ENCODE data around the gene TIMM10. TPM values are rescaled to one million over a fixed set of nuclear protein-coding genes. Genes with fewer than 3 reads are reported as not detected.

TIMM10 gene
- total RNA-seq, 4 donors from 2014 or later, result 33.0 to 47.3 (median 38.7) TPM

DNA sequence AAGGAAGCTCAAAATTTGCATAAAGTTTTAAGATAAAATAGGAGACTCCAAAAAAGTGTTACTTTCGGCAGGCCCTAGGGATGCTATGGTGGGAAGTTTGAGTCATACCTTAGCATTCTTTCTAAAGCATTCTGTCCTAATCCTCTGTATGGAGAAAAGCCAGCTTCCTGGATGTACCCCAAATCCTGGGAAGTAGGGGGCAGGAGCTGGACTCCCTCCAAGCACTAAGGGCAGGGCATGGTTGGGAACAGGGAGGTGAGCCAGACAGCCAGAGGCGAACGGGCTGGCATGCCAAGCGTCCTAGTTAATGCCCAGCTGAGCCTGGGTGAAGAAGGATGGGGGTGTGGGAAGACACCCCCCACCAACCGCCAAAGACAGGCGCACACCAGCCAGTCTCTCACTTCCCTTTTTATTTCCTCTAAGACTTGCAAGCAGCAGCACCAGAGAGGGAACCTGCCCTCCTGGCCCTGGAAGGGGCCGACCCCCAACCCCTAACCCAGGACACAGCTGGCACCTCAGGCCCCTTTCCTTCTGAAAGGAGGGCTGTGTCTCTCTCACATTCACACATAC, 46.3 kb downstream of the TIMM10 start:
- Histone ChIP-seq H3K4me1 (peaks cover 12 to 28% (median 21%) of the 10 kb centered on the region in 3 donors), H3K27ac (no peak overlapping the region), H3K4me3 (no peak overlapping the region), H3K36me3 (peaks cover 0 to 54% (median 4%) of the 10 kb centered on the region in 3 donors), H3K27me3 (peaks cover 5 to 38% (median 10%) of the 10 kb centered on the region in 4 donors), H3K9me3 (no peaks in the 10 kb centered on the region)
- intact Hi-C loops (cut with DNase I), result loop anchor here (5.0 kb wide), 1 partner anchor 163 kb away; the partner anchor contains the start of gene YPEL4
- 21 to 40% methylated on average over 1 to 6 of the region's 7 CpGs for WGBS, 2 donors
- TF ChIP-seq, protein P1, sequence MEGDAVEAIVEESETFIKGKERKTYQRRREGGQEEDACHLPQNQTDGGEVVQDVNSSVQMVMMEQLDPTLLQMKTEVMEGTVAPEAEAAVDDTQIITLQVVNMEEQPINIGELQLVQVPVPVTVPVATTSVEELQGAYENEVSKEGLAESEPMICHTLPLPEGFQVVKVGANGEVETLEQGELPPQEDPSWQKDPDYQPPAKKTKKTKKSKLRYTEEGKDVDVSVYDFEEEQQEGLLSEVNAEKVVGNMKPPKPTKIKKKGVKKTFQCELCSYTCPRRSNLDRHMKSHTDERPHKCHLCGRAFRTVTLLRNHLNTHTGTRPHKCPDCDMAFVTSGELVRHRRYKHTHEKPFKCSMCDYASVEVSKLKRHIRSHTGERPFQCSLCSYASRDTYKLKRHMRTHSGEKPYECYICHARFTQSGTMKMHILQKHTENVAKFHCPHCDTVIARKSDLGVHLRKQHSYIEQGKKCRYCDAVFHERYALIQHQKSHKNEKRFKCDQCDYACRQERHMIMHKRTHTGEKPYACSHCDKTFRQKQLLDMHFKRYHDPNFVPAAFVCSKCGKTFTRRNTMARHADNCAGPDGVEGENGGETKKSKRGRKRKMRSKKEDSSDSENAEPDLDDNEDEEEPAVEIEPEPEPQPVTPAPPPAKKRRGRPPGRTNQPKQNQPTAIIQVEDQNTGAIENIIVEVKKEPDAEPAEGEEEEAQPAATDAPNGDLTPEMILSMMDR (IDR thresholded peaks at IDR 0.05), result no peak
- no peak for TF ChIP-seq POLR2A (IDR thresholded peaks at IDR 0.05)
- no peak for DNase-seq

DNA sequence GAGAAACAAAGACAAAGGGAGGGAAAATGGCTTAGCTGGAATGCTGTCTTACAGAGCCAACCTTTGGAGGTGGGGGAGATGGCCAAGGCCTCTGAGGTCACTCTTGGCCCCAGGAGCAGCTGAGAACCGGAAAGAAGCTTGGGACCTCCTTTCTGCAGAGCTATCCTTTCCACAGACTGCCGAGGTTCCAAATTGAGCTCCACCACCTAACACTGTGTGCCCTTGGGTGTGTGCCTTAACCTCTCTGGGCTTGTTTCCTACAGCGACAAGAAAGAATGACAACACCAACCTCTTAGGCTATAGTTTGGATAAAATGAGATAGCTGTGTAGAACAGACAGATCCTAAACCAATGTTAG, 47.0 kb downstream of the TIMM10 start:
- no peak for DNase-seq
- H3K4me1 ChIP-seq, result peaks cover 12 to 28% (median 21%) of the 10 kb centered on the region in 3 donors
- no peak overlapping the region for H3K4me3 ChIP-seq
- 33 to 38% methylated on average over 1 to 3 of the region's 3 CpGs for WGBS, 2 donors
- H3K36me3 ChIP-seq, result peaks cover 0 to 48% (median 4%) of the 10 kb centered on the region in 3 donors
- no peak overlapping the region for H3K27ac ChIP-seq
- H3K27me3 ChIP-seq, result peaks cover 5 to 43% (median 10%) of the 10 kb centered on the region in 4 donors
- intact Hi-C loops (cut with DNase I), result loop anchor here (5.0 kb wide), 1 partner anchor 164 kb away; the partner anchor contains the start of gene YPEL4
- H3K9me3 ChIP-seq, result no peaks in the 10 kb centered on the region
- TF ChIP-seq, protein P1 (IDR thresholded peaks at IDR 0.05), result no peak
- TF ChIP-seq POLR2A (IDR thresholded peaks at IDR 0.05), result no peak

DNA sequence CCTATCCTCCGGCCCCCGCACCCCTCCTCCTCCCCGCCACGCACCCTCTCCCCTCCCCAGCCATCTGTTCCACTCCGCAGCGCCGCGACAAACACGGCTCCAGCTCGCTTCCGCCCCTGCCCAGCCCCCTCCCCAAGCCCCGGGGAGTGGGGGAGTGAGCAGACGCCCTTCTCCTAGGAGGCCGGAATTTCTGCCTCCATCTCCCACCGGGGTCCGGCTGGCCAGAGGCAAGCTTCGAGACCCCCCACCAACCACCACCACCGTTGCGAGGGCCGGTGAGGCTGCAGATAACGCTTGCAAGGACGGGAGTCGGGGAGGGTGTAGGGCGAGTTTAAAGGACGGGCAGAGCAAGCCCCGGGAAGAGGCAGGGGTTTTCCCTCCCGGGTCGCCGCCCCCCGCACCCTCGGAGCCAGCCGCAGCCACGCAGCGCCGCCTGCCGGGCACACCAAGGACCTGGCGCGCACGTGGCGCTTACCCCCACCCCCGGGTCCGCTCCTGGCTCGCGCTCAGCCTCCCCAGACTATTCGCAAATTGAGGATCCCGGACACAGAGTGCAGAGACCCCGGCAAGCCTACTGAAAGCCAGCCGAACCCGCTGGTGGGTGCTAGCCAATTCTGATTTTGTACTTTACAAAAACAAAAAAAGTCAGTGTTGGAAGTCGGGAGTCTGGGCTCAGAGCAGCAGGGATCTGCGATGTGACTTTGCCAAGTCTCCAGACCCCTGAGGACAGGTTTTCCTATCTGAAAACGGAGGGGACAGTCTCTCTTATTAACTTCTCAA, 47.6 kb downstream of the TIMM10 start:
- peak overlapping the region; percentile 14 to 60 (median 32) for H3K4me3 ChIP-seq
- H3K9me3 ChIP-seq, result no peaks in the 10 kb centered on the region
- peaks cover 0 to 42% (median 4%) of the 10 kb centered on the region in 3 donors for H3K36me3 ChIP-seq
- WGBS, 2 donors, result 6 to 20% methylated on average over 3 to 6 of the region's 52 CpGs
- H3K4me1 ChIP-seq, result peaks cover 12 to 29% (median 21%) of the 10 kb centered on the region in 3 donors
- intact Hi-C loops (cut with DNase I), result loop anchor here (5.0 kb wide), 1 partner anchor 164 kb away; the partner anchor contains the start of gene YPEL4
- H3K27me3 ChIP-seq, result peaks cover 5 to 43% (median 10%) of the 10 kb centered on the region in 4 donors
- DNase-seq, result no peak
- H3K27ac ChIP-seq, result no peak overlapping the region
- TF ChIP-seq, protein P1 (IDR thresholded peaks at IDR 0.05), result peak; percentile 52 to 80 (median 62)
- no peak for TF ChIP-seq POLR2A (IDR thresholded peaks at IDR 0.05)

DNA sequence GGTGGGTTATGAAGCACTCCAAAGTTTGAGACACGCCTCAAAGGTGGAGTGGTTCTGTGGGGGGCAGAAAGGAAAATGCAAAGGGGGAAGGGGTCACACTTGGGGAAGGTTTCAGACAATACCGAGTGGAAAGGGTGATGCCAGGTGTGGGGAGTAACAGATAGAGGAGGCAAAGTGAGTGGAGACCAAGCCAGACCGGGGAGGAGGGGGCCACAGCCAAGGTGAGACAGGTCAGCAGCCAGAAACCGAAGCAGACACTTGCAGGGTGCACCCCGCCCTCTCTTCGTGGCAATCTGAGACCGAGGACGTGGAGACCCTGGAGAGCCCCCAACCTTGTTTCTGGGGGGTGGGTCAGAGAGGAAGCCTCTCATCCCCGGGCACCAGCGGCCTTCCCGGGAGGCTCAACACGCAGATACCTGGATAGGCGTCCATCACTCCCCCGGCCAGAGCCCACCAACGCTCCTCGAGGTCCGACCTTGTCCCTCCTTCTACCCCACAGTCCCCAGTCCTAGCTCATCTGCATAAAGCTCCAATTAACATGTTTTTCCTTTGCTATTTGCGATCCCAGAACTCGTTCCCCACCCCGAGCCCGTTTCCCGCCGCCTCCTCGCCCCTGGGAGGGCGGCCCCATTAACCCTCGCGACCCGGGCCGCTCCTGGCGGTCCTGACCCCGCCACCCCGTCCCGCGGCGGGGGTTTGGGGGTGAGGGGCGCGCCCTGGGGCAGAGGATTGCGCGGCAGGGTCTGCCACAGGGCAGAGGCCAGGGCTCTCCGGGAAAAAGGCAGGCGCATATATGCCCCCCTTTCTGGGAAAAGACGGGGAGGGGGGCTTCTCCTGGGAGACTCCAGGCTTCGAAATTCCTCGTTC, 48.4 kb downstream of the TIMM10 start:
- 23 to 31% methylated on average over 21 to 23 of the region's 44 CpGs for WGBS, 2 donors
- no peak for DNase-seq

More for the DNA sequence above, 48.4 kb downstream of the TIMM10 start:
- intact Hi-C loops (cut with DNase I), result loop anchor here (5.0 kb wide), 1 partner anchor 165 kb away; the partner anchor contains the start of gene YPEL4
- Histone ChIP-seq H3K4me3 (peak overlapping the region in 3 of 4 donors; percentile 28 to 60 (median 36)), H3K4me1 (peaks cover 15 to 37% (median 25%) of the 10 kb centered on the region in 3 donors), H3K27ac (no peak overlapping the region), H3K36me3 (peaks cover 0 to 34% (median 4%) of the 10 kb centered on the region in 3 donors), H3K9me3 (no peaks in the 10 kb centered on the region), H3K27me3 (peaks cover 5 to 48% (median 10%) of the 10 kb centered on the region in 4 donors)
- no peak for TF ChIP-seq POLR2A (IDR thresholded peaks at IDR 0.05)
- TF ChIP-seq, protein P1 (IDR thresholded peaks at IDR 0.05), result no peak
